GM19455 (cell line): ENCODE measurements around the gene SPIRE2.
"Not testable (repeated sequence)": the region's sequence is repeated elsewhere in the genome, so short reads cannot be mapped to it uniquely, and the experiment has no call there.

Source experiments
- ATAC-seq: cut with Tn5 transposase; IDR thresholded peaks from one replicate; pipeline ENCODE4 v1.9.1; 2021; ENCODE audit not compliant: unreplicated experiment

SPIRE2 gene

GRCh38 chr16:89834813-89835363, 6.6 kb downstream of the SPIRE2 start:
- not testable (repeated sequence) for ATAC-seq

GRCh38 chr16:89836484-89836883, 8.2 kb downstream of the SPIRE2 start:
- ATAC-seq: not testable (repeated sequence)

GRCh38 chr16:89837014-89837546, 8.8 kb downstream of the SPIRE2 start:
- no peak for ATAC-seq

- no peak for ATAC-seq
These were observed 13.0 kb downstream of the SPIRE2 start for GRCh38 chr16:89841275-89841674.

- no peak for ATAC-seq
These were observed 14.5 kb downstream of the SPIRE2 start for GRCh38 chr16:89842471-89843408.

GRCh38 chr16:89843409-89844350, 15.4 kb downstream of the SPIRE2 start:
- no peak for ATAC-seq

- no peak for ATAC-seq
These were observed 16.6 kb downstream of the SPIRE2 start for GRCh38 chr16:89844739-89845339.

GRCh38 chr16:89845417-89845816, 17.1 kb downstream of the SPIRE2 start:
- ATAC-seq: no peak

- no peak for ATAC-seq
These were observed 19.0 kb downstream of the SPIRE2 start for GRCh38 chr16:89847051-89847939.

- ATAC-seq: no peak
These were observed 19.6 kb downstream of the SPIRE2 start for GRCh38 chr16:89847940-89848297.

GRCh38 chr16:89848974-89849373, 20.7 kb downstream of the SPIRE2 start:
- ATAC-seq: no peak

GRCh38 chr16:89853306-89853993, 25.2 kb downstream of the SPIRE2 start:
- no peak for ATAC-seq

- ATAC-seq: no peak
These were observed 27.1 kb downstream of the SPIRE2 start for GRCh38 chr16:89855301-89855945.

GRCh38 chr16:89855986-89856385, 27.7 kb downstream of the SPIRE2 start:
- ATAC-seq: no peak

- no peak for ATAC-seq
These were observed 30.8 kb downstream of the SPIRE2 start for GRCh38 chr16:89858973-89859614.

GRCh38 chr16:89859615-89860007, 31.3 kb downstream of the SPIRE2 start:
- ATAC-seq: no peak

GRCh38 chr16:89860747-89861304, 32.6 kb downstream of the SPIRE2 start:
- no peak for ATAC-seq

GRCh38 chr16:89861648-89862047, 33.4 kb downstream of the SPIRE2 start:
- ATAC-seq: no peak
